WERI-Rb-1 (cell line): ENCODE results near the gene GRIK1.

Experiments used
- DNase-seq: peaks from one replicate; pipeline ENCODE4 v3.0.0-alpha.2; 2020
- H3K27ac ChIP-seq: fragments of 250-450 bp; sonication (Bioruptor Pico); 2 replicates; pipeline ENCODE4 v1.5.1; 2020; ENCODE audit warnings: mild to moderate bottlenecking, moderate library complexity
- H3K27me3 ChIP-seq: fragments of 250-450 bp; sonication (Bioruptor Pico); 2 replicates; pipeline ENCODE4 v1.5.1; 2021; ENCODE audit warnings: mild to moderate bottlenecking, low read depth, moderate library complexity; ENCODE audit not compliant: insufficient read depth, severe bottlenecking
- H3K36me3 ChIP-seq: fragments of 250-450 bp; sonication (Bioruptor Pico); 2 replicates; pipeline ENCODE4 v1.5.1; 2020; ENCODE audit warnings: mild to moderate bottlenecking, moderate library complexity
- H3K4me3 ChIP-seq: 2 replicates; pipeline ENCODE4 v1.5.1; 2011; ENCODE audit warnings: low read depth, mild to moderate bottlenecking, control low read depth, low read length
- H3K9me3 ChIP-seq: fragments of 250-450 bp; sonication (Bioruptor Pico); 2 replicates; pipeline ENCODE4 v1.5.1; 2021; ENCODE audit warnings: mild to moderate bottlenecking, moderate library complexity; ENCODE audit not compliant: severe bottlenecking
- TF ChIP-seq, protein P1 (sequence below): IDR thresholded peaks from 2 replicates; pipeline ENCODE4 v1.5.1; 2011; ENCODE audit warnings: low read depth, mild to moderate bottlenecking, control low read depth, inconsistent platforms, low read length

GRIK1 gene

GRCh38 chr21:29627905-29628304 is 311.9 kb downstream of the GRIK1 start:
- Histone ChIP-seq H3K9me3 (no peaks in the 10 kb centered on the region), H3K27me3 (no peaks in the 10 kb centered on the region), H3K36me3 (no peaks in the 10 kb centered on the region), H3K4me3 (no peak overlapping the region), H3K27ac (no peak overlapping the region)
- TF ChIP-seq, protein P1, sequence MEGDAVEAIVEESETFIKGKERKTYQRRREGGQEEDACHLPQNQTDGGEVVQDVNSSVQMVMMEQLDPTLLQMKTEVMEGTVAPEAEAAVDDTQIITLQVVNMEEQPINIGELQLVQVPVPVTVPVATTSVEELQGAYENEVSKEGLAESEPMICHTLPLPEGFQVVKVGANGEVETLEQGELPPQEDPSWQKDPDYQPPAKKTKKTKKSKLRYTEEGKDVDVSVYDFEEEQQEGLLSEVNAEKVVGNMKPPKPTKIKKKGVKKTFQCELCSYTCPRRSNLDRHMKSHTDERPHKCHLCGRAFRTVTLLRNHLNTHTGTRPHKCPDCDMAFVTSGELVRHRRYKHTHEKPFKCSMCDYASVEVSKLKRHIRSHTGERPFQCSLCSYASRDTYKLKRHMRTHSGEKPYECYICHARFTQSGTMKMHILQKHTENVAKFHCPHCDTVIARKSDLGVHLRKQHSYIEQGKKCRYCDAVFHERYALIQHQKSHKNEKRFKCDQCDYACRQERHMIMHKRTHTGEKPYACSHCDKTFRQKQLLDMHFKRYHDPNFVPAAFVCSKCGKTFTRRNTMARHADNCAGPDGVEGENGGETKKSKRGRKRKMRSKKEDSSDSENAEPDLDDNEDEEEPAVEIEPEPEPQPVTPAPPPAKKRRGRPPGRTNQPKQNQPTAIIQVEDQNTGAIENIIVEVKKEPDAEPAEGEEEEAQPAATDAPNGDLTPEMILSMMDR: no peak
- no peak for DNase-seq

DNA sequence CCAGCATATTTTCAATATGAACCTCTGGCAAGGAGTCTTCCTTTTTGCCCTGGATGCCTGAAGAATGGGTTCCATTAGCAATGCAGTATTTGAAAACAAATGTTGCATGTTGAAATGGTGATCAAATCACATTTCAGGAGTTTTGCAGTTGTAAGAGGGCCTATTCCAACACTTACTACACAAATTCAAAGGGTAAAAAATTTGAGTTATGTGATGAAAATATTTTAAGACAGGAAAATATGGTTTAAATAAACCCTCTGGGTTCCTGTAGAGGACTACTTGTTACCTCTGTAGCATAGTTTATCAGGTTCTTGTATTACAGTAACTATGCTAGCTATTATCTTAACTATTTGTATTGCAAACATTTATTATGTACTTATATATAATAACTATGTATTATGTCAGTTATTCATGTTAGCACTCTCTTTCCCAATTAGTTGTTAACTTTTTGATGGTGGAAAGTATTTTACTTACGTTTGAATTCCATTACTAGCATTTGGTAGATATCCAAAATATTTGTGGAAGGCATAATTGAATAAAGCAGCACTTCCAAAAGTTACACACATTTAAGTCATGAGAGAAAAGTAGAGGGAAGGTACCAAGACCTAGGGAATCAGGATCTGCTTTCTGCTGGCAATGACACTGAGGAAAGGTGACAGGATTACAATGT is 312.9 kb downstream of the GRIK1 start:
- no peaks in the 10 kb centered on the region for H3K36me3 ChIP-seq
- H3K27ac ChIP-seq: no peak overlapping the region

GRCh38 chr21:29625990-29626389 is 313.8 kb downstream of the GRIK1 start:
- Histone ChIP-seq H3K27me3 (no peaks in the 10 kb centered on the region), H3K9me3 (no peaks in the 10 kb centered on the region), H3K27ac (no peak overlapping the region), H3K36me3 (no peaks in the 10 kb centered on the region), H3K4me3 (no peak overlapping the region)
- TF ChIP-seq, protein P1: no peak
- DNase-seq: no peak

More for the DNA sequence above, 312.9 kb downstream of the GRIK1 start:
- Histone ChIP-seq H3K4me3 (no peak overlapping the region), H3K27me3 (no peaks in the 10 kb centered on the region), H3K9me3 (no peaks in the 10 kb centered on the region)
- TF ChIP-seq, protein P1: no peak
- DNase-seq: no peak

DNA sequence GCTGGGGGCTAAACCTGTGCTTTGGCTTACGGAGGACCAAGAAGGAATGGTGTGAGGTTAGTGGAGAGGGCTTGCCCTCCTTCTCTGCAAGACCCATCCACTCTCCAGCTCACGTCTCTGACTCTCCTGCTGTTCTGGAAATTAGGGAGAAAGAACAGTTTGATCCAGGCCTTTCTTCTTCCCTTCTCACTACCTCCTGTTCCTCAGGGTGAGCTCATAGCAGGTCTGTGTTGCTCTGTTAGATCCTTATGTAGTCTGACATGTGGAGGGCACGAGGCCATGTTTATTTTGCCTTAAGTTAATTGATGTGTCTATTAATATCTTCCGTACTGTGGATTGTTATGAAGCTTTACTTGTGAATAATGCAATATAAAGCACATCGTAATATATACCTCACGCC is 315.0 kb downstream of the GRIK1 start:
- H3K9me3 ChIP-seq: no peaks in the 10 kb centered on the region
- H3K27ac ChIP-seq: no peak overlapping the region
- no peak for DNase-seq
- no peaks in the 10 kb centered on the region for H3K36me3 ChIP-seq
- TF ChIP-seq, protein P1: no peak
- no peak overlapping the region for H3K4me3 ChIP-seq
- H3K27me3 ChIP-seq: no peaks in the 10 kb centered on the region

DNA sequence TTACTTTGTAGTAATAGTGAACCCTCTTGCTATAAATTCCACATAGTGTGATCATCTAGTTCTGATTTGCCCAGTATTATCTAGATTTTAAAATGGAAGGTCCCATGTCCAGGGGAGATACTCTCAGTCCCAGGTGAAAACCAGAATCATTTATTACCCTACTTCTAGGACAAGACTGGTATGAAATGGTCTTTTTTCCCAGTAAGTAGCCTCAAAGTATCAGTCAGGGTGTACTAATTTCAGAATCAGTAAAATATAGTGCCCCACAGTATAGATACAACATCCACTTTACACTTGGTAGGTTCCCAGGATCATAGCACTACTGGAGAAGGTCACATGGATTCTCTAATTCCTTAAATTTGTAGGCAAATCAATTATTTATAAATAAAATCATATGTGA is 318.3 kb downstream of the GRIK1 start:
- Histone ChIP-seq H3K9me3 (peaks cover 2% of the 10 kb centered on the region), H3K4me3 (no peak overlapping the region), H3K27me3 (no peaks in the 10 kb centered on the region), H3K36me3 (no peaks in the 10 kb centered on the region), H3K27ac (no peak overlapping the region)
- TF ChIP-seq, protein P1: no peak
- no peak for DNase-seq

GRCh38 chr21:29616209-29616751 is 323.5 kb downstream of the GRIK1 start:
- no peak for DNase-seq
- TF ChIP-seq, protein P1: no peak
- Histone ChIP-seq H3K27ac (no peak overlapping the region), H3K27me3 (no peaks in the 10 kb centered on the region), H3K4me3 (no peak overlapping the region), H3K9me3 (peaks cover 6% of the 10 kb centered on the region), H3K36me3 (no peaks in the 10 kb centered on the region)
